ENCODE data around the gene ECHDC1. TPM values are rescaled to one million over a fixed set of nuclear protein-coding genes. Genes with fewer than 3 reads are reported as not detected.

The ECHDC1 gene
- total RNA-seq, 1 donor from 2014 or later: 32.7 TPM

DNA sequence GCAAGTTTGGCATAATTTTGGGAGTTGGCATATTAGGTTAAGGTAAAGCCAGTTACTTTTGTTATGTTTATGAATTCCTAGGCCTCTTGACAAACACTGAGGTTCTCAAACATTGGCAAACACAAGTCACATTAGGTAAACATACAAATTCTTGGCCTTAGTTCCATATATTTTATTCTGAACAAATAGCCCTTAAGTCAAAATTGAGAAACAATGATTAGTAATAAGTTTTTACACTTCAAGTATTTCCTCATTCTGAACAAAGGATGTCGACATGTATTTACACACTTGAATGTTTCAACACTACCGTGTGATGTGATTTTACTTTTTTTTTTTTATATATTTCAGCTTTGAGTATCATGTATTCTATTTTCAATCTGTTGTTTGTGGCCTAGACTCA lies 3.8 kb upstream of the ECHDC1 start:
- intact Hi-C loops (cut with DNase I): no loop called here
- H3K27ac ChIP-seq: no peak overlapping the region
- H3K4me1 ChIP-seq: peaks cover 17% of the 10 kb centered on the region
- H3K36me3 ChIP-seq: no peaks in the 10 kb centered on the region
- peak in 1 of 2 donors; percentile 67 for TF ChIP-seq POLR2AphosphoS5 (IDR thresholded peaks at IDR 0.05; ENCODE audit: insufficient read depth in 1 of 2, low read depth in 1 of 2)
- TF ChIP-seq, protein P1, sequence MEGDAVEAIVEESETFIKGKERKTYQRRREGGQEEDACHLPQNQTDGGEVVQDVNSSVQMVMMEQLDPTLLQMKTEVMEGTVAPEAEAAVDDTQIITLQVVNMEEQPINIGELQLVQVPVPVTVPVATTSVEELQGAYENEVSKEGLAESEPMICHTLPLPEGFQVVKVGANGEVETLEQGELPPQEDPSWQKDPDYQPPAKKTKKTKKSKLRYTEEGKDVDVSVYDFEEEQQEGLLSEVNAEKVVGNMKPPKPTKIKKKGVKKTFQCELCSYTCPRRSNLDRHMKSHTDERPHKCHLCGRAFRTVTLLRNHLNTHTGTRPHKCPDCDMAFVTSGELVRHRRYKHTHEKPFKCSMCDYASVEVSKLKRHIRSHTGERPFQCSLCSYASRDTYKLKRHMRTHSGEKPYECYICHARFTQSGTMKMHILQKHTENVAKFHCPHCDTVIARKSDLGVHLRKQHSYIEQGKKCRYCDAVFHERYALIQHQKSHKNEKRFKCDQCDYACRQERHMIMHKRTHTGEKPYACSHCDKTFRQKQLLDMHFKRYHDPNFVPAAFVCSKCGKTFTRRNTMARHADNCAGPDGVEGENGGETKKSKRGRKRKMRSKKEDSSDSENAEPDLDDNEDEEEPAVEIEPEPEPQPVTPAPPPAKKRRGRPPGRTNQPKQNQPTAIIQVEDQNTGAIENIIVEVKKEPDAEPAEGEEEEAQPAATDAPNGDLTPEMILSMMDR (IDR thresholded peaks at IDR 0.05): no peak
- no peaks in the 10 kb centered on the region for H3K27me3 ChIP-seq
- H3K9me3 ChIP-seq: no peaks in the 10 kb centered on the region
- no peak overlapping the region for H3K4me3 ChIP-seq
- DNase-seq (ENCODE audit: extremely low spot score in 2 of 2): no peak

DNA sequence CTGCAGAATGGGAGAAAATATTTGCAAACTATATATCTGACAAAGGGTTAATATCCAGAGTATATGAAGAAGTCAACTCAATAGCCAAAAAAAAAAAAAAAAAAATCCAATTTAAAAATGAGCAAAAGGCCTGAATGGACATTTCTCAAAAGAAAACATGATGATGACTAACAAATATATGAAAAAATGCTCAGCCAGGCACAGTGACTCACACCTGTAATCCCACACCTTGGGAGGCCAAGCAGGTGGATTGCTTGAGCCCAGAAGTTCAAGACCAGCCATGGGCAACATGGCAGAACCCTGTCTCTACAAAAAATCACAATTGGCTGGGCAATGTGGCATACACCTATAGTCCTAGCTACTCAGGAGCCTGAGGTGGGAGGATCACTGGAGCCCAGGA lies 2.1 kb upstream of the ECHDC1 start:
- peaks cover 33% of the 10 kb centered on the region for H3K4me1 ChIP-seq
- no peaks in the 10 kb centered on the region for H3K27me3 ChIP-seq

DNA sequence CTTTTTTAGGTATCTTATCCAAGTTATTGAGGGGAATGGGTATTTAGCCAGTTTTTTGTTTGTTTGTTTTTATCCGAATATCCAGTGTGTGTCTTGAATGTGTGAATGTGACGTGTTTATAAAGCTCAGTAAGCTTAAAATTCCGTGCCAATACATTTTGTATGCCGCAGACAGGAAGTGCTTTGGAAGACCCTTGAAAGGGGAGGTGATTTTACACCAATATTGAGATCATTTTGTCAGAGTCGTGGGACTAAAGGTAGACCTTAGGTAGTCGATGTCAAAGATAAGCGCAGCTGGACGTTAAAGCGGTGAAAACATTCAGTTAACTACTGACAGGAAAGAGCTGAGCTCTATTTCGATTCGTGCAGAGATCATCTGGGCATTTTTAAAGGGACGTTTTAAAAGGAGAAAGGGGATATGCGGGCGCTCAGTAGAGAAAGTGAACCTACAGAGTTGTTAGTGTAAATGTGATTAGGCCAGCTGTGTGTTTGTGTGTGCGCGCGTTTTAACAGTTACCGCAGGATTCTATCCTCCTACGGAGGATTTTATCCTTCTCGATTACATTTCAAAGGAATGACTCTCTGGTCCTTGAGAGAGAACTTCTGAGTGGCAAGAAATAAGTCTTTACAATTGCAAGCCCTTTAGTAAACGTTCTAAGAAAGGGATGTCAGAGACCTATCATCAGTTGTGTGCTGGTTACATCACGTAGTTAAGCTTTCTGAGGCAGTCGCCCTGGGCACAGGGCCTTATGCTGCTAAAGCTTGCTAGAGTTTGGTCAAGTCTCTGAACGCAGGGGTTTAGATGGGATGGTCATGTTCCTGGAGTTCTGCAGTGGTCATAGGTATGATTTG lies 625 bp upstream of the ECHDC1 start:
- peaks cover 48% of the 10 kb centered on the region for H3K4me1 ChIP-seq
- peak overlapping the region; percentile 83 for H3K27ac ChIP-seq
- H3K36me3 ChIP-seq: no peaks in the 10 kb centered on the region
- no peak for DNase-seq (ENCODE audit: extremely low spot score in 2 of 2)
- TF ChIP-seq, protein P1 (IDR thresholded peaks at IDR 0.05): no peak
- no peak for TF ChIP-seq POLR2AphosphoS5 (IDR thresholded peaks at IDR 0.05; ENCODE audit: insufficient read depth in 1 of 2, low read depth in 1 of 2)
- TF ChIP-seq POLR2A (IDR thresholded peaks at IDR 0.05): no peak
- H3K9me3 ChIP-seq: no peaks in the 10 kb centered on the region
- H3K4me3 ChIP-seq: peak overlapping the region; percentile 59 to 69
- H3K27me3 ChIP-seq: no peaks in the 10 kb centered on the region
- intact Hi-C loops (cut with DNase I): no loop called here

More for the DNA sequence above, 2.1 kb upstream of the ECHDC1 start:
- TF ChIP-seq, protein P1 (IDR thresholded peaks at IDR 0.05): no peak
- TF ChIP-seq POLR2AphosphoS5 (IDR thresholded peaks at IDR 0.05; ENCODE audit: insufficient read depth in 1 of 2, low read depth in 1 of 2) (no peak), POLR2A (IDR thresholded peaks at IDR 0.05) (no peak)
- no peak overlapping the region for H3K4me3 ChIP-seq
- no peaks in the 10 kb centered on the region for H3K9me3 ChIP-seq
- no peak overlapping the region for H3K27ac ChIP-seq
- H3K36me3 ChIP-seq: no peaks in the 10 kb centered on the region
- no peak for DNase-seq (ENCODE audit: extremely low spot score in 2 of 2)
- intact Hi-C loops (cut with DNase I): no loop called here

DNA sequence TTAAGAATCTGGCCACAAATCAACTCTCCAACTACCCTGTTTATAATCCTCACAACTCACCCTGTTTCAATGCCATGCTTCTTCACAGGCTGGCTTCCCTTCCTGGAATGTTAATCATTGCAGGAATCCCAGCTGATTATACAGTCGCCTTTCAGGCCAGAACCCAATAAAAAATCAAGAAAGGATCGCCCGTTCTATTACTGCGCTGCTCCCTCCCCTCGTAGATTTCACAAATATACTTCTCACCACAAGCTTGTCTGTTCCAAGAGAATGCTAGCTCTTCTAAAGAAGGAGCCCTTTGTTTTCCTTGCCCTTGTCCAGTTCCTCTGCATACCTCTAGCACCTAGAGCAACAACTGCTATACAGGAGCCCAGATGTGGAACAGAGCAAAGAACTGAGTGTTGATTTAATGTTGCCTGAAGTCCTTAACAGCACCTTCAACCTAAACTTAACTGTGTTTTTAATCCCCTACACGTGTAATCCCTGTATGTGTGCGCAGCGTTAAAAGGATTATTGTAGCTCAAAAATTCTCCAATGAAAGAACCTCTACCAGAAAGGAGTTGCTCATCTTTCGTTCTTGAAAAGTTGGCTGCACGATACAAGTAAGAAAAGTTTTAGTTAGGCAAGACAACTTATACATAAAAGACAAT lies 988 bp downstream of the ECHDC1 start:
- intact Hi-C loops (cut with DNase I): no loop called here
- no peaks in the 10 kb centered on the region for H3K9me3 ChIP-seq
- DNase-seq (ENCODE audit: extremely low spot score in 2 of 2): no peak

More for the DNA sequence above, 988 bp downstream of the ECHDC1 start:
- Histone ChIP-seq H3K4me1 (peaks cover 53% of the 10 kb centered on the region), H3K27ac (peak overlapping the region; percentile 83), H3K36me3 (no peaks in the 10 kb centered on the region), H3K4me3 (peak overlapping the region; percentile 59 to 69), H3K27me3 (no peaks in the 10 kb centered on the region)
- TF ChIP-seq, protein P1 (IDR thresholded peaks at IDR 0.05): no peak
- no peak for TF ChIP-seq POLR2A (IDR thresholded peaks at IDR 0.05)

All from vagina (tissue), 2 donors.